ENCODE measurements around the gene RNF215. TPM values are rescaled to one million over a fixed set of nuclear protein-coding genes. Genes with fewer than 3 reads are reported as not detected.

The RNF215 gene
- total RNA-seq, 2 experiments from 2014 or later, result 8.5 to 10.5 TPM

GRCh38 chr22:30382340-30382739 lies 4.9 kb downstream of the RNF215 start:
- Mint-ChIP-seq H3K4me3 (no peak overlapping the region), H3K4me1 (peaks cover 11% of the 10 kb centered on the region), H3K27ac (no peak overlapping the region), H3K36me3 (no peaks in the 10 kb centered on the region), H3K9me3 (ENCODE audit: low read depth) (no peaks in the 10 kb centered on the region), H3K27me3 (no peaks in the 10 kb centered on the region)
- ATAC-seq, result no peak
- CTCF ChIA-PET, result interaction anchor here (0.6 to 21.5 kb wide), 2 partner anchors 96 to 963 kb away, joined by 3 to 508 read pairs; partner anchors contain the start of gene CASTOR1
- no peak for DNase-seq

GRCh38 chr22:30381264-30381663 lies 5.9 kb downstream of the RNF215 start:
- ATAC-seq (peak; percentile 49), DNase-seq (peak; percentile 54)
- Mint-ChIP-seq H3K36me3 (no peaks in the 10 kb centered on the region), H3K27ac (no peak overlapping the region), H3K4me1 (peaks cover 9% of the 10 kb centered on the region), H3K9me3 (ENCODE audit: low read depth) (no peaks in the 10 kb centered on the region), H3K27me3 (no peaks in the 10 kb centered on the region), H3K4me3 (no peak overlapping the region)
- CTCF ChIA-PET, result interaction anchor here (0.9 to 21.5 kb wide), 3 partner anchors 10 to 95 kb away, joined by 3 to 508 read pairs (median 12); partner anchors contain the start of gene CASTOR1

GRCh38 chr22:30380011-30380410 lies 7.2 kb downstream of the RNF215 start:
- peaks cover 7% of the 10 kb centered on the region for H3K4me1 Mint-ChIP-seq
- H3K4me3 Mint-ChIP-seq, result no peak overlapping the region
- H3K27me3 Mint-ChIP-seq, result no peaks in the 10 kb centered on the region
- ATAC-seq (no peak), DNase-seq (no peak)
- no peak overlapping the region for H3K27ac Mint-ChIP-seq
- no peaks in the 10 kb centered on the region for H3K9me3 Mint-ChIP-seq (ENCODE audit: low read depth)
- no peaks in the 10 kb centered on the region for H3K36me3 Mint-ChIP-seq
- CTCF ChIA-PET, result interaction anchor here (0.7 to 21.5 kb wide), 2 partner anchors 9 to 93 kb away, joined by 4 to 508 read pairs; partner anchors contain the start of gene CASTOR1

- no peaks in the 10 kb centered on the region for H3K27me3 Mint-ChIP-seq
- CTCF ChIA-PET, result interaction anchor here (1.2 to 2.2 kb wide), 4 partner anchors 12 to 112 kb away, joined by 3 to 12 read pairs (median 3); no protein-coding TSS in a partner anchor
- no peak overlapping the region for H3K27ac Mint-ChIP-seq
- DNase-seq, result no peak
- no peaks in the 10 kb centered on the region for H3K36me3 Mint-ChIP-seq
- no peak overlapping the region for H3K4me3 Mint-ChIP-seq
- no peaks in the 10 kb centered on the region for H3K9me3 Mint-ChIP-seq (ENCODE audit: low read depth)
- no peak for ATAC-seq
- no peaks in the 10 kb centered on the region for H3K4me1 Mint-ChIP-seq
These were observed 11.8 kb downstream of the RNF215 start for GRCh38 chr22:30375312-30375849.

GRCh38 chr22:30373331-30374325 lies 13.6 kb downstream of the RNF215 start:
- no peaks in the 10 kb centered on the region for H3K9me3 Mint-ChIP-seq (ENCODE audit: low read depth)
- CTCF ChIA-PET, result interaction anchor here (1.6 to 2.2 kb wide), 3 partner anchors 14 to 86 kb away, joined by 3 to 12 read pairs (median 5); no protein-coding TSS in a partner anchor
- ATAC-seq (no peak), DNase-seq (no peak)
- H3K4me1 Mint-ChIP-seq, result no peaks in the 10 kb centered on the region
- H3K4me3 Mint-ChIP-seq, result no peak overlapping the region
- H3K27ac Mint-ChIP-seq, result no peak overlapping the region
- H3K36me3 Mint-ChIP-seq, result no peaks in the 10 kb centered on the region
- no peaks in the 10 kb centered on the region for H3K27me3 Mint-ChIP-seq

GRCh38 chr22:30372915-30373314 lies 14.3 kb downstream of the RNF215 start:
- CTCF ChIA-PET, result interaction anchor here (1.8 kb wide), 1 partner anchor 15 kb away, joined by 5 read pairs; no protein-coding TSS in a partner anchor
- Mint-ChIP-seq H3K4me3 (no peak overlapping the region), H3K9me3 (ENCODE audit: low read depth) (no peaks in the 10 kb centered on the region), H3K4me1 (no peaks in the 10 kb centered on the region), H3K27me3 (no peaks in the 10 kb centered on the region), H3K36me3 (no peaks in the 10 kb centered on the region), H3K27ac (no peak overlapping the region)
- no peak for DNase-seq
- ATAC-seq, result no peak

- H3K27ac Mint-ChIP-seq, result no peak overlapping the region
- ATAC-seq (no peak), DNase-seq (no peak)
- no peaks in the 10 kb centered on the region for H3K4me1 Mint-ChIP-seq
- CTCF ChIA-PET, result interaction anchor here (1.8 kb wide), 1 partner anchor 16 kb away, joined by 5 read pairs; no protein-coding TSS in a partner anchor
- H3K36me3 Mint-ChIP-seq, result no peaks in the 10 kb centered on the region
- no peaks in the 10 kb centered on the region for H3K9me3 Mint-ChIP-seq (ENCODE audit: low read depth)
- no peaks in the 10 kb centered on the region for H3K27me3 Mint-ChIP-seq
- no peak overlapping the region for H3K4me3 Mint-ChIP-seq
These were observed 15.2 kb downstream of the RNF215 start for GRCh38 chr22:30371981-30372380.

GRCh38 chr22:30371321-30371720 lies 15.9 kb downstream of the RNF215 start:
- Mint-ChIP-seq H3K27ac (no peak overlapping the region), H3K27me3 (no peaks in the 10 kb centered on the region), H3K4me3 (no peak overlapping the region), H3K4me1 (no peaks in the 10 kb centered on the region), H3K9me3 (ENCODE audit: low read depth) (no peaks in the 10 kb centered on the region), H3K36me3 (no peaks in the 10 kb centered on the region)
- DNase-seq, result no peak
- CTCF ChIA-PET, result interaction anchor here (1.8 kb wide), 1 partner anchor 16 kb away, joined by 5 read pairs; no protein-coding TSS in a partner anchor
- no peak for ATAC-seq

- H3K9me3 Mint-ChIP-seq (ENCODE audit: low read depth), result no peaks in the 10 kb centered on the region
- H3K27me3 Mint-ChIP-seq, result no peaks in the 10 kb centered on the region
- no peak overlapping the region for H3K4me3 Mint-ChIP-seq
- ATAC-seq (no peak), DNase-seq (no peak)
- no peaks in the 10 kb centered on the region for H3K4me1 Mint-ChIP-seq
- H3K36me3 Mint-ChIP-seq, result no peaks in the 10 kb centered on the region
- CTCF ChIA-PET, result no interaction called here
- H3K27ac Mint-ChIP-seq, result no peak overlapping the region
These were observed 16.5 kb downstream of the RNF215 start for GRCh38 chr22:30370641-30371230.

GRCh38 chr22:30368420-30368819 lies 18.8 kb downstream of the RNF215 start:
- no peak for DNase-seq
- Mint-ChIP-seq H3K27ac (no peak overlapping the region), H3K27me3 (no peaks in the 10 kb centered on the region), H3K4me3 (no peak overlapping the region), H3K36me3 (no peaks in the 10 kb centered on the region), H3K9me3 (ENCODE audit: low read depth) (no peaks in the 10 kb centered on the region), H3K4me1 (no peaks in the 10 kb centered on the region)
- no peak for ATAC-seq
- CTCF ChIA-PET, result interaction anchor here (1.2 to 1.8 kb wide), 6 partner anchors 9 to 113 kb away, joined by 3 to 9 read pairs (median 3); partner anchors contain the start of gene SF3A1

GRCh38 chr22:30365891-30366290 lies 21.3 kb downstream of the RNF215 start:
- peaks cover 7% of the 10 kb centered on the region for H3K4me1 Mint-ChIP-seq
- DNase-seq (no peak), ATAC-seq (no peak)
- no peaks in the 10 kb centered on the region for H3K36me3 Mint-ChIP-seq
- no peaks in the 10 kb centered on the region for H3K27me3 Mint-ChIP-seq
- no peaks in the 10 kb centered on the region for H3K9me3 Mint-ChIP-seq (ENCODE audit: low read depth)
- no peak overlapping the region for H3K27ac Mint-ChIP-seq
- CTCF ChIA-PET, result interaction anchor here (1.7 kb wide), 1 partner anchor 78 kb away, joined by 8 read pairs; no protein-coding TSS in a partner anchor
- no peak overlapping the region for H3K4me3 Mint-ChIP-seq

- no peak overlapping the region for H3K4me3 Mint-ChIP-seq
- ATAC-seq (no peak), DNase-seq (no peak)
- no peaks in the 10 kb centered on the region for H3K27me3 Mint-ChIP-seq
- CTCF ChIA-PET, result interaction anchor here (2.2 kb wide), 1 partner anchor 74 kb away, joined by 8 read pairs; the partner anchor contains the start of gene CASTOR1
- no peaks in the 10 kb centered on the region for H3K9me3 Mint-ChIP-seq (ENCODE audit: low read depth)
- no peaks in the 10 kb centered on the region for H3K36me3 Mint-ChIP-seq
- peaks cover 11% of the 10 kb centered on the region for H3K4me1 Mint-ChIP-seq
- H3K27ac Mint-ChIP-seq, result peak overlapping the region; percentile 28
These were observed 24.4 kb downstream of the RNF215 start for GRCh38 chr22:30362651-30363281.
